Mucosa of gallbladder (tissue), 1 donor: ENCODE results near the gene YES1. TPM values are rescaled to one million over a fixed set of nuclear protein-coding genes. Genes with fewer than 3 reads are reported as not detected.
"Not testable (repeated sequence)": the region's sequence is repeated elsewhere in the genome, so short reads cannot be mapped to it uniquely, and the experiment has no call there.

Experiments
- DNase-seq: peaks from one replicate; pipeline ENCODE4 v3.0.0-alpha.2; 2020; ENCODE audit warnings: low spot score
- total RNA-seq: library from RNA; stranded (reverse); gene quantifications from one replicate; pipeline ENCODE4 v1.2.1, GENCODE V29; 2021
- donor health status: DM: no; HTN: no; CAD: no.

The YES1 gene
- total RNA-seq, 1 donor from 2014 or later: 46.0 TPM

GRCh38 chr18:784470-785172 is 27.4 kb downstream of the YES1 start:
- DNase-seq: no peak

DNA sequence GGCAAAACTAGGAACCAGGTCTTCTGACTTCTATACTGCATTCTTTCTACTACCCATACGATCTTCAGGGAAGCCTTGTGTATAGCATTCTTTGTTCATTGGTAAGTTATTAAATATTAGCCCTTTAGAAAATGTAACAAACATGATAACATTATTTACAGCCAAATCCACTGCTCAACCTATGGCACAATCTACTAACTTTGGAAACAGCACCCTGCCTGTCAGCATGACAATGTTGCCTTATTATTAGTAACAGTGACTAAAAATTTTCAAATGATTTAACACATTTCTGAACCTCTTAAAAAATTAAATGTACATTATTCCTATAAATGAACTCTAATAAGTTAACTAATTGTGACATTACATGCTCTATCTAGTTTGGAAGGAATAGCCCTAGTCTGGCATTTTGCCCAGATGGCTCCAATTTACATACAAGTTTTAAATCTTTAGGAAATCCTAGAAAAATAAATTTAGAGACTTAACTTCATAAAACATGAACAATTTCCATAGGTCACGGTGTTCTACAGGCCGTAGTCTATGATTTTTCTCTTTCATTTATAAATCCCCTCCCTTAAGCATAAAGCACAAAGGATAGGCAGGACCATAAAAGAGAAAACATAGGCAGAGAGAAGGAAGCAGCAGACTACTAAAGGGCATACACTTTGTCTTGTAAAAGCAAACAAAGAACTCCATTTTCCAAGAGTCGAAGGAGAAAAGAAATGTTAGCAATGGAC is 33.7 kb downstream of the YES1 start:
- DNase-seq: no peak

- DNase-seq: no peak
These were observed 35.0 kb downstream of the YES1 start for GRCh38 chr18:777021-777420.

DNA sequence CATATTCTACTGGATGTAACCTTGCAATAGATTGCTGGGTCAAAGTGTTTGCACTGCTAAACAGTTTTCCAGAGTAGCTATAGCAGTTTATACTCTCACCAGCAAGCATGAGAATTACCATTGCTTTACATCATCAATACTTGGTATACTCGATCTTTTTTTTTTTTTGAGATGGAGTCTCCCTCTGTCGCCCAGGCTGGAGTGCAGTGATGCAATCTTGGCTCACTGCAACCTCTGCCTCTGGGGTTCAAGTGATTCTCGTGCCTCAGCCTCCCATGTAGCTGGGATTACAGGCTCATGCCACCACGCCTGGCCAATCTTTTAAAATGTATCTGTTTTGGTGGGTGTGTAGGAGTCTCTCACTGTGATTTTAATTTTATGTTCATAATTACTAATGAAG is 36.0 kb downstream of the YES1 start:
- DNase-seq: not testable (repeated sequence)

DNA sequence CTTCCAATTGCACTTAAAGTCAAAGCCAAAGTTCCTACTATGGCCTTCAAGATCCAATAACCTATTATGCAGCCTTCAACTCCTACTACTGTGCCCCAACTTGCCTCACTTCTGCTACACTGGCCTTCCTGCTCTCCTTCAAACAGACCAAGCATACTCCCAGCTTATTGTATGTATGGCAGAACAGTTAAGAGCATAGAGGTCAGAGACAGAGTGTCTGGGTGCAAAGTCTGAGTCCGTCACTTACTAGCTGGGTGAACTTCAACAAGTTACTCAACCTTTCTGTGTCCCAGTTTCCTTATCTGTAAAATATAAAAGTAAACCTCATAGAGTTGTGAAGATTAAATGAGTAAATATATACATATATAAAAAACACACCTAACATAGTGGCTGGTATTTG is 37.2 kb downstream of the YES1 start:
- no peak for DNase-seq

DNA sequence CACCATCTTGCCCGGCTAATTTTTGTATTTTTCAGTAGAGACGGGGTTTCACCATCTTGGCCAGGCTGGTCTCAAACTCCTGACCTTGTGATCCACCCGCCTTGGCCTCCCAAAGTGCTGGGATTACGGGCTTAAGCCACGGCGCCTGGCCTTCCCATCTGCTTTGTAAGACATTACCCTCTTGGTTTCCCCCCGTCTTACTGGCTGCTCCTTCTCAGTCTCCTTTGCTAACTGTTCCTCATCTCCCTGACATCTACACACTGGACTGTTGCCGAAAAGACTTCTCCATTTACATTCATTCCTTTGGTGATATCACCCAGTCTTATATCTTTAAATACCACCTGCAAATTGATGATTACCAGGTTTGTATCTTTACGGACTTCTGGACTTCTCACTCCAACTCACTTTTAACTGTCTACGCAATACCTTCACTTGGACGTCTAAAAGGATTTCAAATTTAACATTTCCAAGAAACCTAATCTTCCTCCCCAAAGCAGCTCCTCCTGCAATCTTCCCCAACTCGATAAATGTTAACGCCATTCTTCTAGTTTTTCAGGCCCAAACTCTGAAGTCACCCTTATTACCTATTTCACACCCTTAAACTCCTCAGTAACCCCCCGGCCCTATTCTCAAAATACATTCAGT is 37.9 kb downstream of the YES1 start:
- no peak for DNase-seq

GRCh38 chr18:770583-770961 is 41.5 kb downstream of the YES1 start:
- no peak for DNase-seq

- DNase-seq: no peak
These were observed 44.1 kb downstream of the YES1 start for GRCh38 chr18:767961-768360.

DNA sequence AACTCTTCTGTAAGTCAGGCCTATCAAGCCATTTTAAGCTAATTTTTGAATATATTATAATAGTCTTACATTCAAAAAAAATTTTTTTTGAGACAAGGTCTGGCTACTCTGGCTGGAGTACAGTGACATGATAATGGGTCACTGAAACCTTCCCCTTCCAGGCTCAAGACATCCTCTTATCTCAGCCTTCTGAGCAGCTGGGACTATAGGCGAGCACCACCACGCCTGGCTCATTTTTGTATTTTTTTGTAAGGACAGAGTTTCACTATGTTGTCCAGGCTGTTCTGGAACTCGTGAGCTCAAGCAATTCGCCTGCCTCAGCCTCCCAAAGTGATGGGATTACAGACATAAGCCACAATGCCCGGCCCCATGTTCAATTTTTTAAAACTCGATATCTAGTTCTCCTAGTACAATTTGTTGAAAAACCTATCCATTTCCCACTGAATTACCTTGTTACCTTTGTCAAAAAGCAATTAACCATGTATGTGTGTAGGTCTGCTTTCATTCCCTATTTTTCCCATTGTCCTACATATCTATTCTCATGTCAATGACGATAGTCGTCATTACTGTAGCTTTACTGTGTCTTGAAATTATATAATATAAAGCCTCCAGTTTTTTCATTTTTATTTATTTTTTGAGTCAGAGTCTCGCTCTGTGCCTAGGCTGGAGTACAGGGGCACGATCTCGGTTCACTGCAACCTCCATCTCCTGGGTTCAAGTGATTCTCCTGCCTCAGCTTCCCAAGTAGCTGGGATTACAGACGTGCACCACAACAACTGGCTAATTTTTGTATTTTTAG is 44.8 kb downstream of the YES1 start:
- no peak for DNase-seq

GRCh38 chr18:766550-766860 is 45.5 kb downstream of the YES1 start:
- no peak for DNase-seq

DNA sequence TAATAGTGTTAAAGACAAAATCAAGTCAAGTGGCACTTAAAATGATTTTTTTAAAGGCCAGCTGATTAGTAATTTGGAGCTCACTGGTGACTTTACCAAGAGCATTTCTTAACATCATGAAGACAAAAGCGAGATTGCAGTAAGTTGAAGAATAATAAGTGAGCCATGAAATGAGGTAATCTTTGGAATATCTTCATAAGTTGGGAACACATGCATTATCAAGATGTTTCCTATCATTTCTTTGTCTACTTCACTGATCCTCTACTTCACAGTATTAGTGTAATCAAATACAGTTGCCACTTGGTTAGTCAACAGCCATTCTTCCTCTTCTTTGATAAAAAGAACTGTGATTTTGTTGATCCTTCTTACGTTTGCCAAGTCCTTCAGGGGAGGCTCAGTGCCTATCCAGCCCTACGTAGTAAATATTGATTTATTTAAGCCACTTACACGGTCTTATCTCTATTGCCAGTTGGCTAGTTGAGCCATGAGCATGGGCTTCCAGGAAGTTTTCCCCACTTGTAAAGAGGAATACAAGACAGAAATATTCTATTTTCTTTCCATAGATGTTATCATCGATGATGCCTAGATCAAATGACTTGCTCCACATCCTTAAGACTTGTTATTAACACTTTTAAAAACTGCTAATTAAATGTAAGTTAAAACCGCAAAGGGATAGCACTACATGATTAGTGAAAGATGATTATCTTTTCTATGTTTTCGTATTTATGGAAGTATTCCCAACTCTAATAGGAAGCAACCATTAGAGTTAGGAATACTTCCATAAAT is 46.1 kb downstream of the YES1 start:
- DNase-seq: no peak

GRCh38 chr18:759864-760263 is 52.2 kb downstream of the YES1 start:
- not testable (repeated sequence) for DNase-seq

DNA sequence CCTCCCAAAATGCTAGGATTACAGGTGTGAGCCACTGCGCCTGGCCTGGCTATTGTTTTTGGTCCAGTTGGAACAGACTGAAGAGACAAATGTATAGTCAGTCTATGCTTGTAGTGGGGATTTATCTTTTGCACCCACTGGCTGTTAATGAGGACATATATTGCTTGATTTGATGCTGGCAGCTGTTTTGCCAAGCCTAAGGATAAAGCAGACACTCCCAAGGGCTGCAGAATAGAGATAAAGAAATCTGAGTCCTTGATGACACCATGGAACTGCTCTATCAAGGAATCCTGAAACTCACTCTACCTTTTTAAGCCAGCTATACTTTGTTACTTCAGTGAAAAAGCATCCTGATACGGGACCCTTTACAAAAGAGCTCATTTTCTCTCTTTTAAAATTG is 56.5 kb downstream of the YES1 start:
- no peak for DNase-seq

GRCh38 chr18:754656-755055 is 57.4 kb downstream of the YES1 start:
- no peak for DNase-seq

GRCh38 chr18:750456-750855 is 61.6 kb downstream of the YES1 start:
- no peak for DNase-seq

- DNase-seq: no peak
These were observed 67.0 kb downstream of the YES1 start for GRCh38 chr18:744832-745597.

DNA sequence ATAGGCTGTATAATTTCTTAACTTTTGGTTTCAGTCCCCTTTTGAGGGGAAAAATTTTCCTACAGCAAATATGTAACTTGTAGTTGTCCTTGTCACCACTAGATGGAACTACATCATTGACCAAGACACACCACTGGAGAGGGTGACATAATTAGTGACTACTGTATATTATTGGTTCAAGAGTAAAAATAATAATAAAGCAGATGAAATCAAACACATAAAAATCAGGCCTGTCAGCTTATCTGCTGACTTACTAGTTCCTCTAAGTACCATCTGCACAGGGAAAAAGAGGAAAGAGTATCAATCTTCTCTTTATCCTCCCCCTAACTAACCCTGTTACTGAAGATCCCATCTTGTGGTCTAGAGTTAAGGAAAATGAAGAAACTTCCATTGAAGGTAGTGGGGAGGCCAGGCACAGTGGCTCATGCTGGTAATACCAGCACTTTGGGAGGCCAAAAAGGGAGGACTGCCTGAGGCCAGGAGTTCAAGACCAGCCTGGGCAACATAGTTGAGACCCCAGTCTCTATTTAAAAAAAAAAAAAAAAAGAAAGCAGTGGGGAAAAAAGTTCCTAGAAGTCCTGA is 70.0 kb downstream of the YES1 start:
- DNase-seq: no peak

DNA sequence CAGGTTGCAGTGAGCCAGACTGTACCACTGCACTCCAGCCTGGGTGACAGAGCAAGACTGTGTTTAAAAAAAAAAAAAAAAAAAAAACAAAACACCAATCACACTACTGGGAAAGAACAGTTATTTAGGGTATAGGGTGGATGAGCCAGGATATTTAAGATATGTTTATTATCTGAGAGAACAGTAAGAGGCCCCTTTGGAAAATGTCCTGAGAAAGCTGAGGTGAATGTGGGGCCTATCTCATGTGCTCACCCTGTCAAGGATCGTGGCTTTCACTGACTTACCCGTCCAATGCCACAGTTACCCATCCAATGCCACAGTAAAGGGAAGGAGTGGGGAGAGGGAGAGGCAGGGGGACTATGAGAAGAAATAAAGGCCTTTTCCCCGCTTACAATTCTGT is 79.7 kb downstream of the YES1 start:
- DNase-seq: no peak

- no peak for DNase-seq
These were observed 80.9 kb downstream of the YES1 start for GRCh38 chr18:731185-731584.

- DNase-seq: no peak
These were observed 81.3 kb downstream of the YES1 start for GRCh38 chr18:730692-731091.
